RCC 7860 (cell line): ENCODE measurements around the gene AP5Z1.

Experiments used
- DNase-seq: peaks from one replicate; pipeline ENCODE4 v3.0.0-alpha.2; 2015; ENCODE audit warnings: low spot score
- FAIRE-seq: peaks from 2 replicates; lab custom pipeline; 2012; peaks lifted over from hg19 to GRCh38; lab: Jason Lieb, UNC

The AP5Z1 gene

DNA sequence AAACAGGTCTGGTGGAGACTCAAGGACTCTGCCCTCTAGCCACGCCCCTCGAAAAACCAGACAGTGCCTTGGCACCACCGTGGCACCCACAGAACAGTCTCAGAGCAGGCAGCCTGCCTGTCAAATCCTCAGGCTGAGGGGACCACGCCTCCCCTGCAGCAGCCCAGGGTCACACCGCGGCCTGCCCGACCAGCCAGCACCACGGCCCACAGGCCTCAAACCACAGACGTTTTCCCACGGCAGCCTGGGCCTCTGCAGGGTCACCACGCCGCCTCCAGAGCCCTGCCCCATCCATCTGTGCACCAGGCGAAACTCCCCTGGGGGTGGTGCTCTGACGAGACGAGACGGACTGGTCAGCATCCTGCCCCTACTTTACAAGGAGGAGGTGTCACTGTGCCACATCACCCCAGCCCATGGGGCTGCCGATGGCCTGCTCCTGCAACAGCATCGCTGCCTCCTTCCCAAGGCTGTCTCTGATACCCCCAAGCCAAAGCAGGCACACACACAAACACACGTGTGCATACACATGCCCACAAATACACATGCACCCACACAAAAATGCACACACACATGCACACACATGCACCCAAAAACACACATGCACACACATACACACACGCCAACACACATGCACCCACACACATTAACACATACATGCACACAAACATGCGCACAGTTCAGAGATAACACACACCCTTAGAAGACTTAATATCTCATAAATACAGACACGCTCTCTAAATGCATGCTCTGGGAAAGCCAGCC lies 61.8 kb downstream of the AP5Z1 start:
- no peak for DNase-seq
- no peak for FAIRE-seq

DNA sequence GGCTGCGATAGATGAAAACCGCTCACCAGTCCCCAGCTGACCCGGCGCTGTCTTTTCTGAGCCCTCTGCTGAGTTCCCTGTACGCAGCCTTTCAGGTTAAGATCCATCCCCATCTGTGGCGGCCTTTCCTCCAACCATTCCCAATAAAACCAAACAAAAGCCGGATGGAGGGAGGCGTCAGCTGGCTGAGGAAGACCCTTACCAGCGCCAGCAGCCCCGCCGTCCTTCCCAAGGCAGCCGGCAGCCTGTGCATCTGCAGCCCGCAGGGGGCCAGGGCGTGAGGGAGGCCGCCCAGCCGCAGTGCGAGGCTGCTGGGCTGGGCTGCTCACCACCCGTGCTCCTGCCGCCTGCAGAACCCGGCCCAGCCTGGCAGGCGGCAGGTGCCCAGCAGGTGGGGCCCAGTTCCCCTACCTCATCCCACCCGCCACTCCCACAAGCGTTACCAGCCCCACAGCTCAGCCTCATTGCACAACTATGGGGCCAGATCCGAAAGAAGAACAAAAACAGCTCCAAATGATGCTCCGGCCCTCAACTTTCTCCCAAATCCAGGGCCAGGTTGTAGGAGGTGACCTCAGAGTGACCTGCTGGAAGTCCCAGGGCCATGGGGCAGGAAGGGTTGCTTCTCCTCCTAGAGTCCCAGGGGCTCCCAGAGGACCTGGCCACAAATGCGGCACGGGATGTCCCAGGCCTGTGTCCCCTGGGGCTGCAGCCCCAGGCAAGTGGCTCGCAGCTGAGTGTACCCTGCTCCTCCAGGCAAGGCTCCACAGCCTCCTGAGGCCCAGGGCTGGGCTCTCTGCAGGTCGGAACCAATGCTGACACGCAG lies 62.6 kb downstream of the AP5Z1 start:
- FAIRE-seq (no peak), DNase-seq (no peak)

DNA sequence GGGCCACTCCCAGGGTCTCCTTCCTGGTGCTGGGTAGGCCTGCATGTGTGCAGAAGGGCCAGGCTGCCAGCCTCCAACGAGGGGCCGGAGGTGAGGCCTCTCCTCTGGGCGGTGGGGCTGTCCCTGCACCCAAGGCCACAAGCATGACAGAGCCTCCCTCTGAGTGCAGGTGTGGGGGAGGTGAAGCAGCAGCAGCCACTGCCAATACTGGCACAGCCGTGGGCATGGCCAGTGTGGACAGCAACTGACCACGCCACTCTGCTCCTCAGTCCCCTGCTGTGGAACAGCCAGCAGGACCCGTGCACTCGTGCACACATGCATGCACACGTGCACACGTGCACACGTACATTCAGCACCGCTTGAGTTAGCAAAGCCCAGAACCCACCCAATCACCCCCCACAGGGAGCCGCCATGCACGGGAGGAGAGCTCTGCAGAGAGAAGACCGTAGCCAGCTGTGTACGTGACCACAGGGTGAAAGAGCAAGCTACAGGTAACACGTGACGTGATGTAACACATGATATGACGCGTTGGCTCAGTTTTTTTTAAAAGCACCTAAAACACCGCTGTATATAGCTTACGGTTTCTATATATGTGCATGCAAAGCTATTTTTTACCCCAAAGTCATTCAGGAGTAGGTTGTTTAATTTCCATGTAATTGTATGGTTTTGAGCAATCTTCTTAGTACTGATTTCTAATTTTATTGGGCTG lies 63.4 kb downstream of the AP5Z1 start:
- no peak for FAIRE-seq
- no peak for DNase-seq

DNA sequence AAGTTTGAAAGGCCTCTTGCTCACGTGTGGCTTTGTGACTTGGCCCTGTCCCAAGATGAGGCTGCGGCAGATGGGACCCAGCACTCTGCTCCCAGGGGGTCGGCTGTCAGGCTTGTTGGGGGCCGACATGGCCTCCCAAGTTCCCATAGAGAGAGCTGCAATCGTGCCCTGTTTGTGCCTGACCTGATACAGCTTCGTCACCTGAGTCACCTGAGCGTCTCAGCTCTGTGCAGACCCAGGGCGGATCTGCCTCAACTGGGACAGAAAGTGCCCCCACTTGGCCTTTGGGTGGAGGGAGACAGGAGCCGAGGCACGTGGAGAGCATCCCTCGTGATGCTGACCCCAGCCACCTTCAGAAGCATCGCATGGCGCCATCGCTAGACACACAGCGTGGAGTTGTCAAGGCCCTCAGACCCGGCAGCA lies 64.7 kb downstream of the AP5Z1 start:
- DNase-seq (no peak), FAIRE-seq (no peak)
